ENCODE data around the gene GREB1.

GREB1 gene

GRCh38 chr2:11530864-11531465 lies 2.9 kb upstream of the GREB1 start:
- no peak overlapping the region for H3K27ac ChIP-seq (ENCODE audit: low read depth, low read length)
- H3F3A ChIP-seq (ENCODE audit: insufficient read depth) = no peaks in the 10 kb centered on the region
- TF ChIP-seq EZH2phosphoT487 (conservative IDR thresholded peaks at IDR 0.05; ENCODE audit: low read length) (no peak), CTCF (IDR thresholded peaks at IDR 0.05; ENCODE audit: insufficient read depth, low read length, poor library complexity, severe bottlenecking) (no peak)
- H2AFZ ChIP-seq (ENCODE audit: low read depth, low read length, severe bottlenecking) = no peak overlapping the region
- no peaks in the 10 kb centered on the region for H3K9me3 ChIP-seq (ENCODE audit: insufficient read depth, low read length)
- no peak overlapping the region for H3K4me3 ChIP-seq (ENCODE audit: insufficient read depth, low read length, poor library complexity, severe bottlenecking)
- no peaks in the 10 kb centered on the region for H3K36me3 ChIP-seq (ENCODE audit: low read length)
- no peaks in the 10 kb centered on the region for H3K27me3 ChIP-seq (ENCODE audit: low read length)
- no peaks in the 10 kb centered on the region for H3K79me2 ChIP-seq (ENCODE audit: insufficient read depth, low read length)
- no peak overlapping the region for H3K9ac ChIP-seq (ENCODE audit: low read length)
- no peaks in the 10 kb centered on the region for H3K9me2 ChIP-seq (replicated peaks; ENCODE audit: insufficient read depth, low read length)
- H3K4me2 ChIP-seq (ENCODE audit: low read depth, low read length, poor library complexity, severe bottlenecking) = no peak overlapping the region
- H4K20me1 ChIP-seq (ENCODE audit: low read depth, low read length) = no peaks in the 10 kb centered on the region

- Histone ChIP-seq H3K79me2 (ENCODE audit: insufficient read depth, low read length) (no peaks in the 10 kb centered on the region), H3K27me3 (ENCODE audit: low read length) (no peaks in the 10 kb centered on the region), H3K9me3 (ENCODE audit: insufficient read depth, low read length) (no peaks in the 10 kb centered on the region), H3F3A (ENCODE audit: insufficient read depth) (no peaks in the 10 kb centered on the region), H3K36me3 (ENCODE audit: low read length) (no peaks in the 10 kb centered on the region), H3K9ac (ENCODE audit: low read length) (no peak overlapping the region), H4K20me1 (ENCODE audit: low read depth, low read length) (no peaks in the 10 kb centered on the region), H3K9me2 (replicated peaks; ENCODE audit: insufficient read depth, low read length) (no peaks in the 10 kb centered on the region), H2AFZ (ENCODE audit: low read depth, low read length, severe bottlenecking) (no peak overlapping the region), H3K27ac (ENCODE audit: low read depth, low read length) (no peak overlapping the region), H3K4me3 (ENCODE audit: insufficient read depth, low read length, poor library complexity, severe bottlenecking) (no peak overlapping the region), H3K4me2 (ENCODE audit: low read depth, low read length, poor library complexity, severe bottlenecking) (no peak overlapping the region)
- no peak for TF ChIP-seq EZH2phosphoT487 (conservative IDR thresholded peaks at IDR 0.05; ENCODE audit: low read length)
- no peak for TF ChIP-seq CTCF (IDR thresholded peaks at IDR 0.05; ENCODE audit: insufficient read depth, low read length, poor library complexity, severe bottlenecking)
Observed at GRCh38 chr2:11532416-11533055, 1.3 kb upstream of the GREB1 start.

GRCh38 chr2:11534071-11534745 lies 363 bp downstream of the GREB1 start:
- Histone ChIP-seq H3K9me2 (replicated peaks; ENCODE audit: insufficient read depth, low read length) (no peaks in the 10 kb centered on the region), H2AFZ (ENCODE audit: low read depth, low read length, severe bottlenecking) (no peak overlapping the region), H3K4me2 (ENCODE audit: low read depth, low read length, poor library complexity, severe bottlenecking) (no peak overlapping the region), H3K9me3 (ENCODE audit: insufficient read depth, low read length) (no peaks in the 10 kb centered on the region), H3K36me3 (ENCODE audit: low read length) (no peaks in the 10 kb centered on the region), H3K4me3 (ENCODE audit: insufficient read depth, low read length, poor library complexity, severe bottlenecking) (no peak overlapping the region), H3K9ac (ENCODE audit: low read length) (no peak overlapping the region), H4K20me1 (ENCODE audit: low read depth, low read length) (no peaks in the 10 kb centered on the region), H3K27ac (ENCODE audit: low read depth, low read length) (no peak overlapping the region), H3F3A (ENCODE audit: insufficient read depth) (no peaks in the 10 kb centered on the region), H3K27me3 (ENCODE audit: low read length) (no peaks in the 10 kb centered on the region), H3K79me2 (ENCODE audit: insufficient read depth, low read length) (no peaks in the 10 kb centered on the region)
- no peak for TF ChIP-seq EZH2phosphoT487 (conservative IDR thresholded peaks at IDR 0.05; ENCODE audit: low read length)
- TF ChIP-seq CTCF (IDR thresholded peaks at IDR 0.05; ENCODE audit: insufficient read depth, low read length, poor library complexity, severe bottlenecking) = no peak
